ENCODE results near the gene PCDHA4.
"Not testable (repeated sequence)": the region's sequence is repeated elsewhere in the genome, so short reads cannot be mapped to it uniquely, and the experiment has no call there.

DNA sequence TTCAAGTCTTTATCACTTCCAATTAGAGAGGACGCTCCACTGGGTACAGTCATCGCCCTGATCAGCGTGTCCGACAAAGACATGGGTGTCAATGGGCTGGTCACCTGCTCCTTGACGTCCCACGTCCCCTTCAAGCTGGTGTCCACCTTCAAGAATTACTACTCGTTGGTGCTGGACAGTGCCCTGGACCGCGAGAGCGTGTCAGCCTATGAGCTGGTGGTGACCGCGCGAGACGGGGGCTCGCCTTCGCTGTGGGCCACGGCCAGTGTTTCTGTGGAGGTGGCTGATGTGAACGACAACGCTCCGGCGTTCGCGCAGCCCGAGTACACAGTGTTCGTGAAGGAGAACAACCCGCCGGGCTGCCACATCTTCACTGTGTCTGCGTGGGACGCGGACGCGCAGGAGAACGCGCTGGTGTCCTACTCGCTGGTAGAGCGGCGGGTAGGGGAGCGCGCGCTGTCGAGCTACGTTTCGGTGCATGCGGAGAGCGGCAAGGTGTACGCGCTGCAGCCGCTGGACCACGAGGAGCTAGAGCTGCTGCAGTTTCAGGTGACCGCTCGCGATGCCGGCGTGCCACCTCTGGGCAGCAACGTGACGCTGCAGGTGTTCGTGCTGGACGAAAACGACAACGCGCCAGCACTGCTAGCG, 1.5 kb downstream of the PCDHA4 start:
- TF ChIP-seq POLR2A (IDR thresholded peaks at IDR 0.05): not testable (repeated sequence)
- TF ChIP-seq, protein P1, sequence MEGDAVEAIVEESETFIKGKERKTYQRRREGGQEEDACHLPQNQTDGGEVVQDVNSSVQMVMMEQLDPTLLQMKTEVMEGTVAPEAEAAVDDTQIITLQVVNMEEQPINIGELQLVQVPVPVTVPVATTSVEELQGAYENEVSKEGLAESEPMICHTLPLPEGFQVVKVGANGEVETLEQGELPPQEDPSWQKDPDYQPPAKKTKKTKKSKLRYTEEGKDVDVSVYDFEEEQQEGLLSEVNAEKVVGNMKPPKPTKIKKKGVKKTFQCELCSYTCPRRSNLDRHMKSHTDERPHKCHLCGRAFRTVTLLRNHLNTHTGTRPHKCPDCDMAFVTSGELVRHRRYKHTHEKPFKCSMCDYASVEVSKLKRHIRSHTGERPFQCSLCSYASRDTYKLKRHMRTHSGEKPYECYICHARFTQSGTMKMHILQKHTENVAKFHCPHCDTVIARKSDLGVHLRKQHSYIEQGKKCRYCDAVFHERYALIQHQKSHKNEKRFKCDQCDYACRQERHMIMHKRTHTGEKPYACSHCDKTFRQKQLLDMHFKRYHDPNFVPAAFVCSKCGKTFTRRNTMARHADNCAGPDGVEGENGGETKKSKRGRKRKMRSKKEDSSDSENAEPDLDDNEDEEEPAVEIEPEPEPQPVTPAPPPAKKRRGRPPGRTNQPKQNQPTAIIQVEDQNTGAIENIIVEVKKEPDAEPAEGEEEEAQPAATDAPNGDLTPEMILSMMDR (IDR thresholded peaks at IDR 0.05): not testable (repeated sequence)
